Spinal cord (tissue), 10 donors: ENCODE data around the gene RAB7B. TPM values are rescaled to one million over a fixed set of nuclear protein-coding genes. Genes with fewer than 3 reads are reported as not detected.

Source experiments
- DNase-seq, 6 donors: peaks; one replicate each; pipeline versions ENCODE4 v3.0.0 to v3.0.0-alpha.2; 2013 to 2015; ENCODE audit warnings: low spot score in 6 of 6, low read depth in 4 of 6
- H3K27ac ChIP-seq: one replicate; pipeline ENCODE4 v1.5.1; 2013; ENCODE audit warnings: low read depth, low read length, control low read depth
- H3K27me3 ChIP-seq: one replicate; pipeline ENCODE4 v1.6.1; 2013; ENCODE audit warnings: low read length; ENCODE audit not compliant: control insufficient read depth, insufficient read depth
- H3K36me3 ChIP-seq: one replicate; pipeline ENCODE4 v1.6.1; 2013; ENCODE audit warnings: low read length; ENCODE audit not compliant: control insufficient read depth, insufficient read depth
- H3K4me1 ChIP-seq: one replicate; pipeline ENCODE4 v1.6.1; 2013; ENCODE audit warnings: low read length; ENCODE audit not compliant: control insufficient read depth, insufficient read depth
- H3K4me3 ChIP-seq: one replicate; pipeline ENCODE4 v1.5.1; 2013; ENCODE audit warnings: low read depth, low read length, control low read depth
- H3K9me3 ChIP-seq: one replicate; pipeline ENCODE4 v1.6.1; 2013; ENCODE audit warnings: low read length; ENCODE audit not compliant: control insufficient read depth, insufficient read depth
- WGBS: methylation state at CpG from one replicate; pipeline ENCODE4 v1.1.5; 2013; ENCODE audit warnings: missing lambda C conversion rate; ENCODE audit not compliant: insufficient coverage; 5-methylcytosine and 5-hydroxymethylcytosine counted together
- polyA plus RNA-seq, 2 donors: library from polyadenylated mRNA; unstranded; fragments of 120-200 nt; gene quantifications; one replicate each; pipeline ENCODE4 v1.2.1, GENCODE V29; 2013; ENCODE audit not compliant: insufficient read length in 2 of 2
- total RNA-seq, 2 donors: library from RNA; depleted of rRNA in 1 of 2; stranded (reverse); fragments of 120-200 nt in 1 of 2; fragments of >200 nt in 1 of 2; gene quantifications; one replicate each; pipeline versions ENCODE4 v1.2.3 to v1.2.4, GENCODE V29; 2013 to 2014
- donor health status: healthy.

Gene RAB7B
- total and polyA plus RNA-seq, 4 donors: 5.4 to 7.5 (median 6.6) TPM

GRCh38 chr1:205933671-205934618 is 69.2 kb downstream of the RAB7B start:
- H3K27me3 ChIP-seq: no peaks in the 10 kb centered on the region
- H3K27ac ChIP-seq: no peak overlapping the region
- no peaks in the 10 kb centered on the region for H3K36me3 ChIP-seq
- peak in 1 of 6 donors; percentile 36 for DNase-seq
- H3K4me3 ChIP-seq: no peak overlapping the region
- WGBS: 46% methylated on average over 7 of the region's 7 CpGs
- peaks cover 13% of the 10 kb centered on the region for H3K4me1 ChIP-seq
- H3K9me3 ChIP-seq: no peaks in the 10 kb centered on the region

- H3K9me3 ChIP-seq: no peaks in the 10 kb centered on the region
- no peaks in the 10 kb centered on the region for H3K36me3 ChIP-seq
- no peaks in the 10 kb centered on the region for H3K27me3 ChIP-seq
- 87% methylated on average over 3 of the region's 6 CpGs for WGBS
- no peak overlapping the region for H3K4me3 ChIP-seq
- DNase-seq: no peak
- H3K27ac ChIP-seq: no peak overlapping the region
- peaks cover 25% of the 10 kb centered on the region for H3K4me1 ChIP-seq
Measured at GRCh38 chr1:205932776-205933175, 70.4 kb downstream of the RAB7B start.

- H3K4me1 ChIP-seq: peaks cover 32% of the 10 kb centered on the region
- DNase-seq: peak in 2 of 6 donors; percentile 53 to 75
- WGBS: 77% methylated on average over 3 of the region's 4 CpGs
- no peaks in the 10 kb centered on the region for H3K36me3 ChIP-seq
- H3K27me3 ChIP-seq: no peaks in the 10 kb centered on the region
- H3K9me3 ChIP-seq: no peaks in the 10 kb centered on the region
- H3K27ac ChIP-seq: no peak overlapping the region
- no peak overlapping the region for H3K4me3 ChIP-seq
Measured at GRCh38 chr1:205930799-205931281, 72.4 kb downstream of the RAB7B start.

GRCh38 chr1:205930195-205930577 is 73.0 kb downstream of the RAB7B start:
- Histone ChIP-seq H3K36me3 (no peaks in the 10 kb centered on the region), H3K27ac (no peak overlapping the region), H3K27me3 (no peaks in the 10 kb centered on the region), H3K4me3 (no peak overlapping the region), H3K9me3 (no peaks in the 10 kb centered on the region), H3K4me1 (peaks cover 32% of the 10 kb centered on the region)
- WGBS: 96% methylated on average over 1 of the region's 1 CpG
- no peak for DNase-seq

GRCh38 chr1:205929496-205930194 is 73.5 kb downstream of the RAB7B start:
- no peaks in the 10 kb centered on the region for H3K36me3 ChIP-seq
- DNase-seq: no peak
- H3K9me3 ChIP-seq: no peaks in the 10 kb centered on the region
- H3K4me1 ChIP-seq: peaks cover 31% of the 10 kb centered on the region
- H3K27ac ChIP-seq: no peak overlapping the region
- no peaks in the 10 kb centered on the region for H3K27me3 ChIP-seq
- H3K4me3 ChIP-seq: no peak overlapping the region
- WGBS: 98% methylated on average over 16 of the region's 19 CpGs

- H3K27ac ChIP-seq: peak overlapping the region; percentile 6
- peaks cover 24% of the 10 kb centered on the region for H3K4me1 ChIP-seq
Measured at GRCh38 chr1:205928317-205928716, 74.9 kb downstream of the RAB7B start.

GRCh38 chr1:205927676-205928075 is 75.5 kb downstream of the RAB7B start:
- 95% methylated on average over 11 of the region's 12 CpGs for WGBS
- no peaks in the 10 kb centered on the region for H3K9me3 ChIP-seq
- peaks cover 24% of the 10 kb centered on the region for H3K4me1 ChIP-seq
- no peak overlapping the region for H3K27ac ChIP-seq
- no peak overlapping the region for H3K4me3 ChIP-seq
- DNase-seq: no peak
- H3K27me3 ChIP-seq: no peaks in the 10 kb centered on the region
- no peaks in the 10 kb centered on the region for H3K36me3 ChIP-seq

More at GRCh38 chr1:205928317-205928716, 74.9 kb downstream of the RAB7B start:
- no peaks in the 10 kb centered on the region for H3K9me3 ChIP-seq
- peak in 3 of 6 donors; percentile 45 to 82 (median 80) for DNase-seq
- WGBS: 54% methylated on average over 3 of the region's 5 CpGs
- no peak overlapping the region for H3K4me3 ChIP-seq
- H3K36me3 ChIP-seq: no peaks in the 10 kb centered on the region
- H3K27me3 ChIP-seq: no peaks in the 10 kb centered on the region

GRCh38 chr1:205927247-205927646 is 75.9 kb downstream of the RAB7B start:
- Histone ChIP-seq H3K4me1 (peaks cover 24% of the 10 kb centered on the region), H3K9me3 (no peaks in the 10 kb centered on the region), H3K27ac (no peak overlapping the region), H3K4me3 (no peak overlapping the region), H3K27me3 (no peaks in the 10 kb centered on the region), H3K36me3 (no peaks in the 10 kb centered on the region)
- 95% methylated on average over 2 of the region's 6 CpGs for WGBS
- no peak for DNase-seq
